K562 (cell line): Measurements from ENCODE around the gene RPL10A. TPM values are rescaled to one million over a fixed set of nuclear protein-coding genes. Genes with fewer than 3 reads are reported as not detected.

Source experiments
- ATAC-seq: fragments of 200-7000 bp; cut with Tn5 transposase; 3 replicates; pipeline ENCODE4 v1.9.1; 2020; ENCODE audit warnings: moderate library complexity
- BruUV-seq: library from RNA; stranded (reverse); fragments of 400-500 nt; replicated peaks from 2 replicates; lab custom pipeline; 2021; lab: Mats Ljungman, UMichigan
- CTCF ChIA-PET: fragments of 300-600 bp; formaldehyde crosslinking; extraction: SDS; loops from one replicate; lab custom pipeline; 2021; ENCODE audit warnings: low intra/inter-chr PET ratio; lab: Yijun Ruan, JAX
- POLR2A ChIA-PET: fragments of 300-600, 350-650 bp; sonication (Branson Sonifier 250); formaldehyde crosslinking; extraction: SDS; loops from one replicate; lab custom pipeline; 2021; ENCODE audit warnings: antibody characterized with exemption, inconsistent platforms; lab: Yijun Ruan, JAX
- DNase-seq, 4 experiments: peaks; one replicate each; pipeline versions ENCODE4 v3.0.0 to v3.0.0-alpha.2; 2011 to 2018; ENCODE audit warnings: low spot score in 3 of 4, mixed read lengths in 3 of 4; ENCODE audit errors: extremely low read depth in 1 of 4
- FAIRE-seq: peaks from 2 replicates; lab custom pipeline; 2011; peaks lifted over from hg19 to GRCh38; lab: Jason Lieb, UNC
- H2AFZ ChIP-seq: 2 replicates; pipeline ENCODE4 v1.6.0; 2011; ENCODE audit warnings: low read depth, low read length, control low read depth, inconsistent platforms
- H3K27ac ChIP-seq: fragments of 200-600 bp; 3 replicates; pipeline ENCODE4 v1.8.0; 2011; ENCODE audit warnings: low read depth, mild to moderate bottlenecking, control low read depth, inconsistent platforms, low read length, moderate library complexity, mixed read lengths; ENCODE audit errors: extremely low read depth
- H3K27me3 ChIP-seq, 2 experiments: fragments of 300-600 bp in 1 of 2; 2 replicates in 1 of 2; 3 replicates in 1 of 2; pipeline versions ENCODE4 v1.6.0 to v1.8.0; 2011; ENCODE audit warnings: inconsistent platforms in 2 of 2, low read length in 2 of 2, mild to moderate bottlenecking in 1 of 2, mixed read lengths in 1 of 2, moderate library complexity in 1 of 2; ENCODE audit not compliant: control insufficient read depth in 2 of 2, insufficient read depth in 2 of 2
- H3K36me3 ChIP-seq: fragments of 300-600 bp; 3 replicates; pipeline ENCODE4 v1.8.0; 2011; ENCODE audit warnings: mild to moderate bottlenecking, low read length, inconsistent platforms; ENCODE audit not compliant: control insufficient read depth, insufficient read depth
- H3K4me1 ChIP-seq, 2 experiments: fragments of 200-600 bp in 1 of 2; replicated peaks in 1 of 2; 2 replicates in 1 of 2; 3 replicates in 1 of 2; pipeline versions ENCODE4 v1.5.1 to v1.8.0; 2011; ENCODE audit warnings: inconsistent platforms in 2 of 2, low read length in 2 of 2, mild to moderate bottlenecking in 1 of 2, mixed read lengths in 1 of 2, moderate library complexity in 1 of 2; ENCODE audit not compliant: control insufficient read depth in 2 of 2, insufficient read depth in 2 of 2
- H3K4me2 ChIP-seq: 2 replicates; pipeline ENCODE4 v1.6.1; 2011; ENCODE audit warnings: low read length, control low read depth, inconsistent platforms, mixed read lengths; ENCODE audit not compliant: insufficient read depth
- H3K4me3 ChIP-seq: fragments of 200-600 bp; sonication (generic), shearing (Covaris generic); 2 replicates; pipeline ENCODE4 v1.5.1; 2016; ENCODE audit warnings: control low read depth, inconsistent platforms
- H3K79me2 ChIP-seq: fragments of 200-600 bp; 3 replicates; pipeline ENCODE4 v1.8.0; 2011; ENCODE audit warnings: low read length, inconsistent platforms; ENCODE audit not compliant: control insufficient read depth, insufficient read depth
- H3K9ac ChIP-seq, 2 experiments: 2 replicates each; pipeline versions ENCODE4 v1.6.0 to v1.6.1; 2011; ENCODE audit warnings: low read depth in 2 of 2, low read length in 2 of 2, control low read depth in 1 of 2, inconsistent platforms in 1 of 2, mild to moderate bottlenecking in 1 of 2, mixed read lengths in 1 of 2; ENCODE audit not compliant: insufficient read depth in 1 of 2
- H3K9me1 ChIP-seq: one replicate; pipeline ENCODE4 v1.6.0; 2011; ENCODE audit warnings: inconsistent platforms, mild to moderate bottlenecking, low read length, moderate library complexity; ENCODE audit not compliant: control insufficient read depth, insufficient read depth
- H3K9me3 ChIP-seq: replicated peaks from 2 replicates; pipeline ENCODE4 v1.5.1; 2011; ENCODE audit warnings: low read depth, low read length, inconsistent platforms; ENCODE audit not compliant: control insufficient read depth, insufficient read depth
- H4K20me1 ChIP-seq: replicated peaks from 2 replicates; pipeline ENCODE4 v1.6.1; 2011; ENCODE audit warnings: low read length, inconsistent platforms, mixed read lengths; ENCODE audit not compliant: control insufficient read depth, insufficient read depth
- BRD9 ChIP-seq: fragments of 450-650 bp; IDR thresholded peaks from 2 replicates; pipeline ENCODE4 v1.6.1; 2018; ENCODE audit warnings: low read depth; ENCODE audit not compliant: partially characterized antibody
- COPS2 ChIP-seq: fragments of 450-650 bp; conservative IDR thresholded peaks from 2 replicates; pipeline ENCODE4 v1.6.1; 2016; ENCODE audit warnings: mild to moderate bottlenecking, moderate library complexity
- CREB1 ChIP-seq, 2 experiments: sonication (generic) in 1 of 2; formaldehyde crosslinking in 1 of 2; IDR thresholded peaks; 2 replicates each; pipeline versions ENCODE4 v1.6.1 to v1.8.0; 2012 to 2022; ENCODE audit warnings: inconsistent platforms in 1 of 2, mild to moderate bottlenecking in 1 of 2, missing genetic modification reagents in 1 of 2, moderate library complexity in 1 of 2
- DNMT1 ChIP-seq: fragments of 450-650 bp; IDR thresholded peaks from 2 replicates; pipeline ENCODE4 v1.6.1; 2016; ENCODE audit warnings: antibody characterized with exemption, mild to moderate bottlenecking
- ELF4 ChIP-seq: fragments of 450-650 bp; formaldehyde crosslinking; IDR thresholded peaks from 2 replicates; pipeline ENCODE4 v1.4.0; 2022; ENCODE audit warnings: missing genetic modification characterization
- MCM3 ChIP-seq: fragments of 450-650 bp; IDR thresholded peaks from 2 replicates; pipeline ENCODE4 v1.6.1; 2016
- MED1 ChIP-seq: sonication (generic); formaldehyde crosslinking; IDR thresholded peaks from 2 replicates; pipeline ENCODE4 v1.8.1; 2023; ENCODE audit warnings: missing genetic modification reagents, borderline replicate concordance
- NUFIP1 ChIP-seq: fragments of 450-650 bp; IDR thresholded peaks from 2 replicates; pipeline ENCODE4 v1.6.1; 2018; ENCODE audit not compliant: partially characterized antibody
- POLR2AphosphoS2 ChIP-seq: IDR thresholded peaks from 2 replicates; pipeline ENCODE4 v1.6.1; 2012; ENCODE audit warnings: low read length, improper control_type of control experiment
- RAD51 ChIP-seq: fragments of 450-650 bp; IDR thresholded peaks from 2 replicates; pipeline ENCODE4 v1.7.1; 2016; ENCODE audit warnings: low read depth, mild to moderate bottlenecking, borderline replicate concordance
- RBBP5 ChIP-seq: fragments of 200-600 bp; sonication (generic); IDR thresholded peaks from 2 replicates; pipeline ENCODE4 v1.6.1; 2012; ENCODE audit warnings: borderline replicate concordance, mild to moderate bottlenecking, low read length, control low read depth, inconsistent platforms; ENCODE audit not compliant: insufficient read depth, poor library complexity, severe bottlenecking
- RBM25 ChIP-seq: fragments of 200-400 bp; formaldehyde crosslinking; IDR thresholded peaks from 2 replicates; pipeline ENCODE4 v1.6.1; 2018; ENCODE audit warnings: low read length, low read depth, moderate library complexity; ENCODE audit not compliant: severe bottlenecking
- RBM34 ChIP-seq: fragments of 200-400 bp; formaldehyde crosslinking; IDR thresholded peaks from 2 replicates; pipeline ENCODE4 v1.6.1; 2018; ENCODE audit warnings: low read length, borderline replicate concordance; ENCODE audit not compliant: insufficient read depth
- RFX7 ChIP-seq: fragments of 250-450 bp; sonication (Bioruptor Pico); IDR thresholded peaks from 2 replicates; pipeline ENCODE4 v1.5.1; 2021; ENCODE audit warnings: mild to moderate bottlenecking
- SP1 ChIP-seq: sonication (generic); formaldehyde crosslinking; IDR thresholded peaks from 2 replicates; pipeline ENCODE4 v1.8.1; 2022; ENCODE audit warnings: mild to moderate bottlenecking, missing genetic modification reagents
- SP2 ChIP-seq: IDR thresholded peaks from 2 replicates; pipeline ENCODE4 v1.6.1; 2011; ENCODE audit warnings: mild to moderate bottlenecking, low read depth, low read length, moderate library complexity; ENCODE audit not compliant: poor library complexity, severe bottlenecking; ENCODE audit errors: extremely low read depth
- TARDBP ChIP-seq: fragments of 450-650 bp; IDR thresholded peaks from 2 replicates; pipeline ENCODE4 v1.6.1; 2016
- ZFP36 ChIP-seq: fragments of 150-350 bp; IDR thresholded peaks from 2 replicates; pipeline ENCODE4 v1.6.1; 2018; ENCODE audit warnings: low read length, low read depth; ENCODE audit not compliant: partially characterized antibody
- ZNF274 ChIP-seq: IDR thresholded peaks from 2 replicates; pipeline ENCODE4 v1.6.1; 2011; ENCODE audit warnings: low read depth, mild to moderate bottlenecking, low read length, moderate library complexity, borderline replicate concordance
- ZNF431 ChIP-seq: sonication (generic); formaldehyde crosslinking; IDR thresholded peaks from 2 replicates; pipeline ENCODE4 v1.8.0; 2022; ENCODE audit warnings: mild to moderate bottlenecking, missing genetic modification reagents
- ZNF699 ChIP-seq: fragments of 250-450 bp; sonication (Bioruptor Pico); IDR thresholded peaks from 2 replicates; pipeline ENCODE4 v1.8.0; 2021; ENCODE audit warnings: mild to moderate bottlenecking, moderate library complexity; ENCODE audit not compliant: insufficient replicate concordance
- WGBS: fragments of 100-300 bp; shearing (Covaris generic); methylation state at CpG from one replicate; pipeline ENCODE4 v1.1.6; 2016; ENCODE audit warnings: low coverage, mixed read lengths; ENCODE audit not compliant: insufficient coverage; ENCODE audit errors: missing lambda C conversion rate; 5-methylcytosine and 5-hydroxymethylcytosine counted together
- in situ Hi-C: fragments of 300-500 bp; cut with MboI; formaldehyde crosslinking; loops from 4 replicates; pipeline ENCODE4 v1.15.0; 2018; ENCODE audit warnings: inconsistent platforms, mixed read lengths
- intact Hi-C: fragments of 100-400 bp; cut with micrococcal nuclease; formaldehyde crosslinking; loops from 2 replicates; pipeline ENCODE4 v1.14.2; 2022
- polyA plus RNA-seq, 8 experiments: library from polyadenylated mRNA; depleted of rRNA in 4 of 8; stranded (reverse) in 5 of 8; unstranded in 3 of 8; fragments of >200 nt; fragmentation: Nextera tagmentation in 2 of 8; fragmentation: Illumina TruSeq in 1 of 8; extraction: Ambion mirVana in 2 of 8; extraction: Trizol in 1 of 8; gene quantifications; 2 replicates each; pipeline versions ENCODE4 v1.2.1 to v1.2.3, GENCODE V29; 2011 to 2014; ENCODE audit warnings: inconsistent platforms in 1 of 8, missing spikeins in 1 of 8
- total RNA-seq, 7 experiments: library from RNA; depleted of rRNA in 6 of 7; stranded (reverse); fragments of >200 nt in 6 of 7; fragmentation: Illumina TruSeq in 2 of 7; extraction: Trizol in 2 of 7; gene quantifications; 2 replicates each; pipeline versions ENCODE4 v1.2.1 to v1.2.3, GENCODE V29; 2011 to 2021; ENCODE audit warnings: low replicate concordance in 1 of 7
- TF ChIP-seq, protein P1 (sequence below): sonication (generic); formaldehyde crosslinking; IDR thresholded peaks from 2 replicates; pipeline ENCODE4 v1.8.1; 2022; ENCODE audit warnings: missing genetic modification reagents
- TF ChIP-seq, protein P2 (sequence below): fragments of 450-650 bp; formaldehyde crosslinking; IDR thresholded peaks from 2 replicates; pipeline ENCODE4 v1.4.0; 2020; ENCODE audit warnings: mild to moderate bottlenecking, moderate library complexity

The RPL10A gene
- total and polyA plus RNA-seq, 9 of the 15 experiments (the other 6 are each of a cell fraction or from before 2014, with no cell fraction given), result 1,589 to 3,237 (median 2,116) TPM

DNA sequence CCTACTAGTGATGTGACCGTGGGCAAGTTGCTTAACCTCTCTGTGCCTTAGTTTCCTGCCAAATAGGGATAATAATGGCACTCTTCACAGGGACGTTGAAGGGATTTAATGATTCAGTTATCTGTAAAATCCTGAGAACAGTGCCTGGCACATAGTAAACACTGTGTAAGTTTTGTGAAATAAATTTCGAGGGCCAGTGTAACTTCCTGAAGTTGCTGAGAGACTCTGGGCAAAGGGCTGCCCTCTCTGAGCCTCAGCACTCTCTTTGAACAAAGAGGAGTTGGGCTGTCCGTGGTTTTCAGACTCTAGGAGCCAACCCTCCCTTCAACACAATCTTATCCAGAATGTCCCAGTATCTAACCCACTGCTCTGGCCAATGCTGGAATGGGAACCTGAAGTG, 31.2 kb downstream of the RPL10A start:
- 45% methylated on average over 4 of the region's 4 CpGs for WGBS
- FAIRE-seq (peak; percentile 48), ATAC-seq (no peak), DNase-seq (no peak)
- no peak overlapping the region for H3K4me2 ChIP-seq
- peaks cover 5% of the 10 kb centered on the region; the same call in 1 of the 2 replicates for H4K20me1 ChIP-seq
- BruUV-seq, result no TSS peak
- no peaks in the 10 kb centered on the region for H3K36me3 ChIP-seq
- H3K27ac ChIP-seq, result no peak overlapping the region
- H3K79me2 ChIP-seq, result peaks cover 29% of the 10 kb centered on the region
- no peak overlapping the region for H2AFZ ChIP-seq
- peaks cover 27 to 43% of the 10 kb centered on the region in 2 experiments; a peak in 4 of 5 replicates for H3K4me1 ChIP-seq
- H3K9me3 ChIP-seq, result no peaks in the 10 kb centered on the region
- CTCF ChIA-PET, result interaction anchor here (0.6 kb wide), 1 partner anchor 1043 kb away, joined by 3 read pairs; no protein-coding TSS in a partner anchor
- in situ Hi-C loops, result no loop called here
- POLR2A ChIA-PET, result interaction anchor here (1.0 kb wide), 1 partner anchor 153 kb away, joined by 3 read pairs; no protein-coding TSS in a partner anchor
- intact Hi-C loops, result no loop called here
- H3K4me3 ChIP-seq, result no peak overlapping the region
- H3K9me1 ChIP-seq, result no peaks in the 10 kb centered on the region
- peaks cover 6 to 10% of the 10 kb centered on the region in 2 experiments; a peak in 4 of 5 replicates for H3K27me3 ChIP-seq
- peak overlapping the region in 1 of 2 experiments; percentile 93; a peak in 1 of 4 replicates for H3K9ac ChIP-seq
- no peak for TF ChIP-seq RAD51
- no peak for TF ChIP-seq MCM3
- peak; percentile 100 for TF ChIP-seq BRD9
- no peak for TF ChIP-seq ZNF699
- 0 out of 2 replicates have a peak, but pooled peaks have one; percentile 10 for TF ChIP-seq CREB1 (IDR thresholded peaks at IDR 0.05)
- TF ChIP-seq CREB1 (CRISPR knock-in tag; IDR thresholded peaks at IDR 0.05), result no peak
- no peak for TF ChIP-seq RFX7
- TF ChIP-seq RBM34, result no peak
- no peak for TF ChIP-seq ZNF274
- peak; percentile 37 for TF ChIP-seq RBM25
- no peak for TF ChIP-seq MED1 (CRISPR knock-in tag)
- TF ChIP-seq, protein P1, sequence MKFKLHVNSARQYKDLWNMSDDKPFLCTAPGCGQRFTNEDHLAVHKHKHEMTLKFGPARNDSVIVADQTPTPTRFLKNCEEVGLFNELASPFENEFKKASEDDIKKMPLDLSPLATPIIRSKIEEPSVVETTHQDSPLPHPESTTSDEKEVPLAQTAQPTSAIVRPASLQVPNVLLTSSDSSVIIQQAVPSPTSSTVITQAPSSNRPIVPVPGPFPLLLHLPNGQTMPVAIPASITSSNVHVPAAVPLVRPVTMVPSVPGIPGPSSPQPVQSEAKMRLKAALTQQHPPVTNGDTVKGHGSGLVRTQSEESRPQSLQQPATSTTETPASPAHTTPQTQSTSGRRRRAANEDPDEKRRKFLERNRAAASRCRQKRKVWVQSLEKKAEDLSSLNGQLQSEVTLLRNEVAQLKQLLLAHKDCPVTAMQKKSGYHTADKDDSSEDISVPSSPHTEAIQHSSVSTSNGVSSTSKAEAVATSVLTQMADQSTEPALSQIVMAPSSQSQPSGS (CRISPR knock-in tag), result no peak
- TF ChIP-seq NUFIP1, result no peak
- TF ChIP-seq POLR2AphosphoS2, result no peak
- no peak for TF ChIP-seq DNMT1
- peak; percentile 35 for TF ChIP-seq ZFP36
- no peak for TF ChIP-seq SP2
- TF ChIP-seq, protein P2, sequence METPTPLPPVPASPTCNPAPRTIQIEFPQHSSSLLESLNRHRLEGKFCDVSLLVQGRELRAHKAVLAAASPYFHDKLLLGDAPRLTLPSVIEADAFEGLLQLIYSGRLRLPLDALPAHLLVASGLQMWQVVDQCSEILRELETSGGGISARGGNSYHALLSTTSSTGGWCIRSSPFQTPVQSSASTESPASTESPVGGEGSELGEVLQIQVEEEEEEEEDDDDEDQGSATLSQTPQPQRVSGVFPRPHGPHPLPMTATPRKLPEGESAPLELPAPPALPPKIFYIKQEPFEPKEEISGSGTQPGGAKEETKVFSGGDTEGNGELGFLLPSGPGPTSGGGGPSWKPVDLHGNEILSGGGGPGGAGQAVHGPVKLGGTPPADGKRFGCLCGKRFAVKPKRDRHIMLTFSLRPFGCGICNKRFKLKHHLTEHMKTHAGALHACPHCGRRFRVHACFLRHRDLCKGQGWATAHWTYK (CRISPR knock-in tag), result no peak
- peak; percentile 42; the same call in 1 of the 2 replicates for TF ChIP-seq SP1 (CRISPR knock-in tag)
- TF ChIP-seq COPS2, result no peak
- TF ChIP-seq RBBP5, result no peak
- no peak for TF ChIP-seq ELF4
- no peak for TF ChIP-seq ZNF431 (CRISPR knock-in tag)
- no peak for TF ChIP-seq TARDBP
